Prostate gland (tissue), 2 donors: ENCODE results near the gene RORB. TPM values are rescaled to one million over a fixed set of nuclear protein-coding genes. Genes with fewer than 3 reads are reported as not detected.

Experiments used
- DNase-seq: peaks from one replicate; pipeline ENCODE4 v3.0.0-alpha.2; 2019; ENCODE audit warnings: low spot score
- H3K27ac ChIP-seq, 2 donors: fragments of 200-600 bp; sonication (generic); 2 replicates each; pipeline ENCODE4 v1.5.1; 2017 to 2019
- H3K27me3 ChIP-seq: fragments of 200-600 bp; sonication (generic); replicated peaks from 2 replicates; pipeline ENCODE4 v1.5.1; 2019; ENCODE audit not compliant: insufficient read depth
- H3K36me3 ChIP-seq, 2 donors: fragments of 200-600 bp; sonication (generic); 1 replicate in 1 of 2; 2 replicates in 1 of 2; pipeline versions ENCODE4 v1.5.1 to v1.8.1; 2017 to 2019
- H3K4me1 ChIP-seq: fragments of 200-600 bp; sonication (generic); replicated peaks from 2 replicates; pipeline ENCODE4 v1.5.1; 2019
- H3K4me3 ChIP-seq, 2 donors: fragments of 200-600 bp; sonication (generic); 2 replicates each; pipeline ENCODE4 v1.5.1; 2017 to 2019
- H3K9me3 ChIP-seq: fragments of 200-600 bp; sonication (generic); 2 replicates; pipeline ENCODE4 v1.5.1; 2017
- POLR2A ChIP-seq: fragments of 450-650 bp; IDR thresholded peaks from one replicate; pipeline ENCODE4 v1.6.1; 2016; ENCODE audit warnings: antibody characterized with exemption, mild to moderate bottlenecking
- POLR2AphosphoS5 ChIP-seq: sonication (generic); formaldehyde crosslinking; IDR thresholded peaks from one replicate; pipeline ENCODE4 v1.6.1; 2017; ENCODE audit warnings: antibody characterized with exemption
- WGBS: methylation state at CpG from one replicate; pipeline ENCODE4 v1.1.5; 2018; 5-methylcytosine and 5-hydroxymethylcytosine counted together
- intact Hi-C: fragments of 100-400 bp; cut with DNase I; formaldehyde crosslinking; loops from one replicate; pipeline ENCODE4 v1.14.2; 2022
- total RNA-seq, 2 donors: library from RNA; depleted of rRNA; stranded (reverse); fragments of >200 nt; gene quantifications; one replicate each; pipeline ENCODE4 v1.1.0, GENCODE V29; 2016
- TF ChIP-seq, protein P1 (sequence below), 4 experiments: fragments of 200-600 bp in 2 of 4; fragments of 450-650 bp in 2 of 4; sonication (generic) in 2 of 4; IDR thresholded peaks; 1 replicate in 3 of 4; 2 replicates in 1 of 4; pipeline ENCODE4 v1.5.1; 2016 to 2019; ENCODE audit warnings: antibody characterized with exemption in 4 of 4, mild to moderate bottlenecking in 2 of 4, moderate library complexity in 2 of 4

RORB gene
- total RNA-seq, 2 donors from 2014 or later = 1.4 to 1.7 TPM

- Histone ChIP-seq H3K36me3 (no peaks in the 10 kb centered on the region), H3K9me3 (no peaks in the 10 kb centered on the region), H3K4me1 (no peaks in the 10 kb centered on the region), H3K27ac (no peak overlapping the region), H3K4me3 (no peak overlapping the region), H3K27me3 (no peaks in the 10 kb centered on the region)
- DNase-seq = no peak
- 62% methylated on average over 1 of the region's 1 CpG for WGBS
- intact Hi-C loops = no loop called here
- TF ChIP-seq POLR2AphosphoS5 (no peak), POLR2A (no peak)
- TF ChIP-seq, protein P1, sequence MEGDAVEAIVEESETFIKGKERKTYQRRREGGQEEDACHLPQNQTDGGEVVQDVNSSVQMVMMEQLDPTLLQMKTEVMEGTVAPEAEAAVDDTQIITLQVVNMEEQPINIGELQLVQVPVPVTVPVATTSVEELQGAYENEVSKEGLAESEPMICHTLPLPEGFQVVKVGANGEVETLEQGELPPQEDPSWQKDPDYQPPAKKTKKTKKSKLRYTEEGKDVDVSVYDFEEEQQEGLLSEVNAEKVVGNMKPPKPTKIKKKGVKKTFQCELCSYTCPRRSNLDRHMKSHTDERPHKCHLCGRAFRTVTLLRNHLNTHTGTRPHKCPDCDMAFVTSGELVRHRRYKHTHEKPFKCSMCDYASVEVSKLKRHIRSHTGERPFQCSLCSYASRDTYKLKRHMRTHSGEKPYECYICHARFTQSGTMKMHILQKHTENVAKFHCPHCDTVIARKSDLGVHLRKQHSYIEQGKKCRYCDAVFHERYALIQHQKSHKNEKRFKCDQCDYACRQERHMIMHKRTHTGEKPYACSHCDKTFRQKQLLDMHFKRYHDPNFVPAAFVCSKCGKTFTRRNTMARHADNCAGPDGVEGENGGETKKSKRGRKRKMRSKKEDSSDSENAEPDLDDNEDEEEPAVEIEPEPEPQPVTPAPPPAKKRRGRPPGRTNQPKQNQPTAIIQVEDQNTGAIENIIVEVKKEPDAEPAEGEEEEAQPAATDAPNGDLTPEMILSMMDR (IDR thresholded peaks at IDR 0.05) = peak in 2 of 4 experiments; percentile 4 to 17
These were observed 80.8 kb downstream of the RORB start for GRCh38 chr9:74577956-74578355.

GRCh38 chr9:74589576-74589975 lies 92.4 kb downstream of the RORB start:
- TF ChIP-seq POLR2A = no peak
- TF ChIP-seq, protein P1 (IDR thresholded peaks at IDR 0.05) = no peak
- TF ChIP-seq POLR2AphosphoS5 = no peak
- Histone ChIP-seq H3K27ac (no peak overlapping the region), H3K4me3 (no peak overlapping the region), H3K27me3 (no peaks in the 10 kb centered on the region), H3K9me3 (no peaks in the 10 kb centered on the region), H3K4me1 (no peaks in the 10 kb centered on the region), H3K36me3 (no peaks in the 10 kb centered on the region)
- no peak for DNase-seq
- intact Hi-C loops = no loop called here
- 83% methylated on average over 5 of the region's 5 CpGs for WGBS

GRCh38 chr9:74595286-74595685 lies 98.2 kb downstream of the RORB start:
- H3K36me3 ChIP-seq = no peaks in the 10 kb centered on the region
- H3K27me3 ChIP-seq = no peaks in the 10 kb centered on the region
- no peak for TF ChIP-seq POLR2A
- TF ChIP-seq, protein P1 (IDR thresholded peaks at IDR 0.05) = no peak
- TF ChIP-seq POLR2AphosphoS5 = no peak
- no peak overlapping the region for H3K27ac ChIP-seq
- no peak for DNase-seq
- H3K9me3 ChIP-seq = no peaks in the 10 kb centered on the region
- WGBS = 43% methylated on average over 2 of the region's 2 CpGs
- intact Hi-C loops = no loop called here
- H3K4me3 ChIP-seq = no peak overlapping the region
- H3K4me1 ChIP-seq = no peaks in the 10 kb centered on the region

- Histone ChIP-seq H3K27ac (no peak overlapping the region), H3K36me3 (no peaks in the 10 kb centered on the region), H3K9me3 (no peaks in the 10 kb centered on the region), H3K27me3 (no peaks in the 10 kb centered on the region), H3K4me3 (no peak overlapping the region), H3K4me1 (no peaks in the 10 kb centered on the region)
- TF ChIP-seq POLR2A = no peak
- TF ChIP-seq POLR2AphosphoS5 = no peak
- TF ChIP-seq, protein P1 (IDR thresholded peaks at IDR 0.05) = no peak
- intact Hi-C loops = no loop called here
- DNase-seq = no peak
- WGBS = 65% methylated on average over 3 of the region's 3 CpGs
These were observed 101.7 kb downstream of the RORB start for GRCh38 chr9:74598874-74599273.

DNA sequence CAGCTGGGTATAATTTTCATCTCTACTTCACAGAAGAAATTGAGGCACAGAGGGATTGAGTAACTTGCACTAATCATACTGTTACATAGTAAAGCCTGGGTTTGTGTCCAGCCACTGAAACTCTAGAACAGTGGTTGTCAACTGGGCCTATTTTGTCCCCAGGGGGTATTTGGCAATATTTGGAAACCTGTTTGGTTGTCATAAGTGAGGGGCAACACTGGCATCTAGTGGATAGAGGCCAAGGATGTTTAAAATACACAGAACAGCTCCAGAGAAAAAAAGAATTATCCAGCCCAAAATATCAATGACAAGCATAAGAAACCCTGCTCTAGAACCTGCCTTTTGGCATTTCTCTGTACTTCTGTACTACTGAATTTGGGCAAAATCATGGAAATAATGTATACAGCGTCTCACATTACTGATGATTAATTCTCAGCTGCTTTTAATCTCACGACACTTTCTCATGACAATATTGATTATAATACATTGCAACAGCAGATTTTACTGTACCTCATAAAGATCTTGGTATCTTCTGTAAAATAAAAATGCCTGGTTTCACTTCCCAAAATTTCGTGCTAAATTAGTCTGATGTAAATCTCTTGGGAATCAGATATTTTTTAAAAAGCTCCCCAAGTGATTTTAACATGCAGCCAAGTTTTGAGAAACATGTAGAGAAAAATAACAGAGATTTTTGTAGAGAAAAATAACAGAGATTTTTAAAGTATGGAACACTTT lies 112.7 kb downstream of the RORB start:
- Histone ChIP-seq H3K27ac (no peak overlapping the region), H3K4me1 (no peaks in the 10 kb centered on the region), H3K9me3 (no peaks in the 10 kb centered on the region), H3K27me3 (no peaks in the 10 kb centered on the region), H3K36me3 (no peaks in the 10 kb centered on the region), H3K4me3 (no peak overlapping the region)
- no peak for TF ChIP-seq POLR2A
- TF ChIP-seq, protein P1 (IDR thresholded peaks at IDR 0.05) = no peak
- TF ChIP-seq POLR2AphosphoS5 = no peak
- no peak for DNase-seq
- intact Hi-C loops = no loop called here
- 55% methylated on average over 3 of the region's 3 CpGs for WGBS
